Measurements from ENCODE around the gene ABCA4. TPM values are rescaled to one million over a fixed set of nuclear protein-coding genes. Genes with fewer than 3 reads are reported as not detected.
"Not testable (repeated sequence)": the region's sequence is repeated elsewhere in the genome, so short reads cannot be mapped to it uniquely, and the experiment has no call there.

Gene ABCA4
- total RNA-seq, 2 donors from 2014 or later, result not detected

GRCh38 chr1:93998532-93998931, 122.4 kb downstream of the ABCA4 start:
- not testable (repeated sequence) for H3K9me3 ChIP-seq (ENCODE audit: control insufficient read depth, low read length, poor library complexity, severe bottlenecking); ATAC-seq; DNase-seq; H3K36me3 Mint-ChIP-seq (ENCODE audit: low read depth); H3K4me3 Mint-ChIP-seq; H3K4me1 Mint-ChIP-seq; H3K27ac Mint-ChIP-seq
- H3K27me3 Mint-ChIP-seq, result peaks cover 60% of the 10 kb centered on the region

- peaks cover 61% of the 10 kb centered on the region for H3K27me3 Mint-ChIP-seq
- no peaks in the 10 kb centered on the region for H3K9me3 ChIP-seq (ENCODE audit: control insufficient read depth, low read length, poor library complexity, severe bottlenecking)
- DNase-seq (no peak), ATAC-seq (no peak)
- no peak overlapping the region for H3K27ac Mint-ChIP-seq
- peaks cover 4% of the 10 kb centered on the region for H3K4me1 Mint-ChIP-seq
- H3K36me3 Mint-ChIP-seq (ENCODE audit: low read depth), result no peaks in the 10 kb centered on the region
- H3K4me3 Mint-ChIP-seq, result no peak overlapping the region
Measured at GRCh38 chr1:93997756-93998155, 123.2 kb downstream of the ABCA4 start.

DNA sequence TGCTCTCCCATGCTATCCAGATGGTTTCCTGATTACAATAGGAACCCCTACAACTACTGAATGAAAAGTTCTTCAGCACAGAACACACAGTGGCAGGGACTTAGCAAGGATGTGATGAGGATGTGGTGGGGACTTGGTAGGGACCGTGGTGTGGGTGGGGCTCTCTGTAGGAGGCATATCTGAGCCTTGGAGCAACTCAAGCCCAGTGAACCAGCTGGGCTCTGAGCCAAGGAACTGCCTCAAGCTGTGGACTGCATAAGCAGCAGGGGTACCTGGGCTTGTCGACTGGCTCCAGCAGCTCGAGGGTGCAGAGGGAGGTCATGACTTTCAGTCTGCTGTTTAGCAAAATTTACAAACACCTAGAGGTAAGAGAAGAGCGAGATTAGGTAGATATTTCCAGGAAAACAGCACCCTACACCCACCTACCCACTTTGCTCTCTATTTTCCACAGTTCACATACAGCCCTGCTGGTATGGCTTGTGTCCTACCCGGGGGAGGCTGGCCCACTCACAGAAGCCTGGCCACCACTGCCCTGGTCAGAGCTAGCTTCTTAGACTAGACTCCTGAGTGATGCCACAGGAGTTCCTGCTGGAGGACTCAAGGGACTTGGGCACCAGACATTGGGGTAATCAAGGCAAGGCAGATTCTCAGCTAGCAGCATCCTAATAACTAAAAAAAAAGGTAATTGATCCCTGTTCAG, 125.0 kb downstream of the ABCA4 start:
- DNase-seq (no peak), ATAC-seq (no peak)
- no peak overlapping the region for H3K4me3 Mint-ChIP-seq
- H3K4me1 Mint-ChIP-seq, result peaks cover 4% of the 10 kb centered on the region
- H3K36me3 Mint-ChIP-seq (ENCODE audit: low read depth), result no peaks in the 10 kb centered on the region
- no peak overlapping the region for H3K27ac Mint-ChIP-seq
- H3K9me3 ChIP-seq (ENCODE audit: control insufficient read depth, low read length, poor library complexity, severe bottlenecking), result no peaks in the 10 kb centered on the region
- peaks cover 60% of the 10 kb centered on the region for H3K27me3 Mint-ChIP-seq

- Mint-ChIP-seq H3K4me3 (no peak overlapping the region), H3K36me3 (ENCODE audit: low read depth) (no peaks in the 10 kb centered on the region), H3K27me3 (peaks cover 70% of the 10 kb centered on the region), H3K4me1 (peaks cover 4% of the 10 kb centered on the region), H3K27ac (no peak overlapping the region)
- ATAC-seq (no peak), DNase-seq (no peak)
- no peaks in the 10 kb centered on the region for H3K9me3 ChIP-seq (ENCODE audit: control insufficient read depth, low read length, poor library complexity, severe bottlenecking)
Measured at GRCh38 chr1:93993731-93994130, 127.2 kb downstream of the ABCA4 start.

GRCh38 chr1:93992954-93993353, 128.0 kb downstream of the ABCA4 start:
- no peak for ATAC-seq
- Mint-ChIP-seq H3K4me1 (peaks cover 4% of the 10 kb centered on the region), H3K4me3 (no peak overlapping the region), H3K36me3 (ENCODE audit: low read depth) (no peaks in the 10 kb centered on the region), H3K27ac (no peak overlapping the region), H3K27me3 (peaks cover 75% of the 10 kb centered on the region)
- H3K9me3 ChIP-seq (ENCODE audit: control insufficient read depth, low read length, poor library complexity, severe bottlenecking), result no peaks in the 10 kb centered on the region
- no peak for DNase-seq

GRCh38 chr1:93992190-93992589, 128.8 kb downstream of the ABCA4 start:
- H3K27me3 Mint-ChIP-seq, result peaks cover 71% of the 10 kb centered on the region

GRCh38 chr1:93991271-93991670, 129.7 kb downstream of the ABCA4 start:
- no peak for ATAC-seq

More at GRCh38 chr1:93992190-93992589, 128.8 kb downstream of the ABCA4 start:
- ATAC-seq, result no peak
- H3K9me3 ChIP-seq (ENCODE audit: control insufficient read depth, low read length, poor library complexity, severe bottlenecking), result no peaks in the 10 kb centered on the region
- Mint-ChIP-seq H3K36me3 (ENCODE audit: low read depth) (no peaks in the 10 kb centered on the region), H3K4me3 (no peak overlapping the region), H3K27ac (no peak overlapping the region), H3K4me1 (peaks cover 4% of the 10 kb centered on the region)
- DNase-seq, result no peak

GRCh38 chr1:93990477-93990876, 130.5 kb downstream of the ABCA4 start:
- H3K4me3 Mint-ChIP-seq; H3K9me3 ChIP-seq (ENCODE audit: control insufficient read depth, low read length, poor library complexity, severe bottlenecking); H3K36me3 Mint-ChIP-seq (ENCODE audit: low read depth); H3K4me1 Mint-ChIP-seq; H3K27ac Mint-ChIP-seq; ATAC-seq; DNase-seq: not testable (repeated sequence)
- peaks cover 65% of the 10 kb centered on the region for H3K27me3 Mint-ChIP-seq

More at GRCh38 chr1:93991271-93991670, 129.7 kb downstream of the ABCA4 start:
- H3K27ac Mint-ChIP-seq, result no peak overlapping the region
- H3K9me3 ChIP-seq (ENCODE audit: control insufficient read depth, low read length, poor library complexity, severe bottlenecking), result no peaks in the 10 kb centered on the region
- peaks cover 4% of the 10 kb centered on the region for H3K4me1 Mint-ChIP-seq
- H3K4me3 Mint-ChIP-seq, result no peak overlapping the region
- peaks cover 71% of the 10 kb centered on the region for H3K27me3 Mint-ChIP-seq
- no peak for DNase-seq
- H3K36me3 Mint-ChIP-seq (ENCODE audit: low read depth), result no peaks in the 10 kb centered on the region

- Mint-ChIP-seq H3K36me3 (ENCODE audit: low read depth) (no peaks in the 10 kb centered on the region), H3K27ac (no peak overlapping the region)
- no peak for ATAC-seq
Measured at GRCh38 chr1:93990010-93990409, 130.9 kb downstream of the ABCA4 start.

DNA sequence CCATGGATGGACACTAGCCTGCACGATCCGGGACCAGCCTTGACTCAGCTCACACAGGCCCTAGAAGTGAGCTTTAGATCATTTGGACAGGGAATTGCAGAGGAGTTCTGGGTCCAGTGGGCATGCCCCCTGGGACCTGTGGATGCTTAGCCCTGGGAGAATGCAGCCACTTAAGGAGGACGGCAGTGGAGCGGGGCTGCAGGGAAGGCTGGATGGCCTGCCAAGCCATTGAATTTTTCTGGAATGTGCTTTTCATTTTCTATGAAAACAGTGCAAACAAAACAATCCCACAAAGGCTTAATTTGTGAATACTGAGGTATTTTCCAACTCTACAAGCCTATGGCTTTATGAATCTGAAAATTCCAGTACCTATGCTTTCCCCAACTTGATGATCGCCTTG, 131.3 kb downstream of the ABCA4 start:
- Mint-ChIP-seq H3K4me3 (no peak overlapping the region), H3K27ac (no peak overlapping the region), H3K27me3 (peaks cover 58% of the 10 kb centered on the region), H3K36me3 (ENCODE audit: low read depth) (no peaks in the 10 kb centered on the region), H3K4me1 (peaks cover 4% of the 10 kb centered on the region)
- no peaks in the 10 kb centered on the region for H3K9me3 ChIP-seq (ENCODE audit: control insufficient read depth, low read length, poor library complexity, severe bottlenecking)
- ATAC-seq (no peak), DNase-seq (no peak)

More at GRCh38 chr1:93990010-93990409, 130.9 kb downstream of the ABCA4 start:
- no peak overlapping the region for H3K4me3 Mint-ChIP-seq
- peaks cover 4% of the 10 kb centered on the region for H3K4me1 Mint-ChIP-seq
- no peaks in the 10 kb centered on the region for H3K9me3 ChIP-seq (ENCODE audit: control insufficient read depth, low read length, poor library complexity, severe bottlenecking)
- no peak for DNase-seq
- peaks cover 61% of the 10 kb centered on the region for H3K27me3 Mint-ChIP-seq

GRCh38 chr1:93988634-93989350, 132.2 kb downstream of the ABCA4 start:
- DNase-seq, result no peak

DNA sequence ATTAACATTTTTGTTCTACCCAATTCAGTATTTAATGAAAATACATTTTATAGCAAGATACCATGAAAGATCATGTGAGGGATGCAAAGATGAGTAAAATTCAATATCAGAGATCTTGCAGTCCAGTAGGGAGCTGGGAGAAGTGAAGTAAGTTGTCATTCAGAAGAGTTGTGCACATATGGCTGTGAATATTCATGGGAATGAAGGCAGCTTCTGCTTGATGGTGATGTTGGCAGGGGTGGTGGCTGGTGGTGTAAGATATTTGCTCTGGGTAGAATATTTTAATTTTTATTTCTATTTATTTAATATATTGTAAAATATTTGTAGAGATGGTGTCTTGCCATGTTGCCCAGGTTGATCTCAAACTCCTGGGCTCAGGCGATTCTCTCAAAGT, 139.7 kb downstream of the ABCA4 start:
- Mint-ChIP-seq H3K27me3 (peaks cover 25% of the 10 kb centered on the region), H3K27ac (no peak overlapping the region), H3K4me1 (no peaks in the 10 kb centered on the region), H3K4me3 (no peak overlapping the region), H3K36me3 (ENCODE audit: low read depth) (no peaks in the 10 kb centered on the region)
- ATAC-seq (no peak), DNase-seq (no peak)
- H3K9me3 ChIP-seq (ENCODE audit: control insufficient read depth, low read length, poor library complexity, severe bottlenecking), result no peaks in the 10 kb centered on the region

More at GRCh38 chr1:93988634-93989350, 132.2 kb downstream of the ABCA4 start:
- Mint-ChIP-seq H3K36me3 (ENCODE audit: low read depth) (no peaks in the 10 kb centered on the region), H3K27ac (no peak overlapping the region), H3K4me3 (no peak overlapping the region), H3K27me3 (peaks cover 61% of the 10 kb centered on the region), H3K4me1 (peaks cover 4% of the 10 kb centered on the region)
- H3K9me3 ChIP-seq (ENCODE audit: control insufficient read depth, low read length, poor library complexity, severe bottlenecking), result no peaks in the 10 kb centered on the region
- no peak for ATAC-seq

- Mint-ChIP-seq H3K36me3 (ENCODE audit: low read depth) (no peaks in the 10 kb centered on the region), H3K4me3 (no peak overlapping the region), H3K27me3 (peaks cover 25% of the 10 kb centered on the region), H3K4me1 (no peaks in the 10 kb centered on the region), H3K27ac (no peak overlapping the region)
- ATAC-seq, result no peak
- no peaks in the 10 kb centered on the region for H3K9me3 ChIP-seq (ENCODE audit: control insufficient read depth, low read length, poor library complexity, severe bottlenecking)
- no peak for DNase-seq
Measured at GRCh38 chr1:93980320-93981273, 140.4 kb downstream of the ABCA4 start.

All from T-helper 17 cell (primary cell).